Measurements from ENCODE around the gene CASP9. TPM values are rescaled to one million over a fixed set of nuclear protein-coding genes. Genes with fewer than 3 reads are reported as not detected.
"Not testable (repeated sequence)": the region's sequence is repeated elsewhere in the genome, so short reads cannot be mapped to it uniquely, and the experiment has no call there.

Gene CASP9
- total RNA-seq, 1 experiment from 2014 or later, result 8.0 TPM

DNA sequence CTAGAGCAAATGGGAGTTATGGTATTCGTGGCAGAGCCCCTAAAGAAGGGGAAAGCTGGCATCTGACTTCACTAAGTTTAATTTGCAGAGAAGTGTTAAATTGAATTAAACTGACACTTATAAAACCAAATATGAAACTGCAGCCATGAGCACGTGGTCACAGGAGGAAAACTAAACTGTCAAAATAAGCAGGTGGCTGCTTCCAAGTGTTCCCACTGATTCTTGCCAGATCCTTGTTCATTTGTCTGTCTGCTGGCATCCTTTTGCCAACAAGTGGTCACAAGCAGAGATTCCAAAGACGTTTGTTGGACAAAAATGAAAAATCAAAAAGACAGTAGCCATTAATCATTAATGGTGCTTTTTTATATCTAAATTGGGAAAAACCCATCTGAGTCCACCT is 54.7 kb downstream of the CASP9 start:
- no peak for DNase-seq (ENCODE audit: low spot score)

DNA sequence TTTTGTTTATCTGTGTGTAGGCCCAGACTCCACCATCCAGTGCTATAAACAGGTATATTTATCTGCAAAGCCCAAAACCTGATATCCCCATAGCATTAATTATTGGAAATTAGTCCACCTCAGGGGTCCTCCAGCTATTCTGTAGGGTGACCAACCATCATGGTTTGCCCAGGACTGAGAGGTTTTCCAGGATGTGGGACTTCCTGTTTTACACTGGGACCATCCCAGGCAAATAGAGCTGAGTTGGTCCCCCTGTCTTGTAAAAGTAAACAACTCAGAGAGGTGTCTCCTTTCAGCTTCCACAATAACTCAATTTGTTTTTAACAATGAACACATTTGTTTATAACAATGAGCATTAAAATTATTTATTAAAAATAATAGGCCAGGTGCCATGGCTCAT is 55.9 kb downstream of the CASP9 start:
- DNase-seq (ENCODE audit: low spot score), result no peak

DNA sequence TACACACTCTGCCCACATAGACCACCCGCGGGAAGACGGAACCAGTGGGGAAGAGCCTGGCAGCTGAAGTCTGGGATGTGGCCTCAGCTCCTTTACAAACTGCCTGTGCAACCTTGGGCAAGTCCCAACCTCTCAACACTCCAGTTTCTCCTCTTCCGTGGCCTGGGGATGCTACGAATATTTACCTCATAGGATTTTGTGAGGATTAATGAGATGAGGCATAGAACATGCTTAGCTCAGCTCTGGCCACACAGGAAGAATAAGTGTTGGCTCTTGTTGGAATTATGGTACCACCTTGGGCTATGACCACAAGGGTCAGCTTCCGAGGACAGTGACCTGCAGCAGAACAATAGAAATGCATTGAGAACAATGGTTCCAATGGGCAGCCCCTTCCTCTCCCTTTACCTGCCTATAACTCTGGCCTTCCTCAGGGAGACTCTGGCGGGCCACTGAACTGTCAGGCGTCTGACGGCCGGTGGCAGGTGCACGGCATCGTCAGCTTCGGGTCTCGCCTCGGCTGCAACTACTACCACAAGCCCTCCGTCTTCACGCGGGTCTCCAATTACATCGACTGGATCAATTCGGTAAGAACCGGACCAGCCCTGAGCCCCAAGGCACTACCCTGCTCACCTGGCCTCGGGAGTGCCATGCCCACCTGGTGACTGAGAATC is 56.9 kb downstream of the CASP9 start:
- DNase-seq (ENCODE audit: low spot score), result not testable (repeated sequence)

DNA sequence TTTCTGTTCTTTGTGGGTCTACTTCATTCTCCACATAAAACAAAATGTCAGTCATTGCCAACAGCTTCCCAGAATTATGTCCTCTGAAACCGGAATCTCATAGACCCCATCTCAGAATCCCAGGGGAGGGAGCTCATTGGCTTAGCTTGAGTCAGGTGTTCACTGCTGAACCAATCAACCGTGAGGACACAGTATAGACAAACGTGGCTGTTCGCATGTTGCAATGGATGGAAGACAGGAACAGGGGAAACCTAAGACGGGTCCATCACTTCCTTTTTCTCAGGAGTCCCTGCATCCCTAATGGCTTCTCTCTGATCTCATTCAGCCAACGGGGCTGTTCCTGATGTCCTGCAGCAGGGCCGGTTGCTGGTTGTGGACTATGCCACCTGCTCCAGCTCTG is 58.3 kb downstream of the CASP9 start:
- no peak for DNase-seq (ENCODE audit: low spot score)

DNA sequence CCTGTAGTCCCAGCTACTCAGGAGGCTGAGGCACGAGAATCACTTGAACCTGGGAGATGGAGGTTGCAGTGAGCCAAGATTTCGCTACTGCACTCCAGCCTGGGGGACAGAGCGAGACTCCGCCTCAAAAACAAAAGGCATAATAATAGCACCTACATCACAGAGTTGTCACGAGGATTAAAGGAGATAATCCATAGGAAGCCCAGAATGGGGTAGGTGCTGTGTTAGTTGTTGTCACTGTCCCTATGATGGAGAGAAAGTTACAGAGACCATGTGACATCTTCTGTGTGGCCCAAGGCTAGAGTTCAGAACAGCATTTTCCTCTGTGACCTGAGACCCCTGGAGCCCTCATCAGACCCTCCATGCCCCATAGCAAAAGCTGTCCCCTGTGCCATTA is 60.1 kb downstream of the CASP9 start:
- DNase-seq (ENCODE audit: low spot score), result not testable (repeated sequence)

DNA sequence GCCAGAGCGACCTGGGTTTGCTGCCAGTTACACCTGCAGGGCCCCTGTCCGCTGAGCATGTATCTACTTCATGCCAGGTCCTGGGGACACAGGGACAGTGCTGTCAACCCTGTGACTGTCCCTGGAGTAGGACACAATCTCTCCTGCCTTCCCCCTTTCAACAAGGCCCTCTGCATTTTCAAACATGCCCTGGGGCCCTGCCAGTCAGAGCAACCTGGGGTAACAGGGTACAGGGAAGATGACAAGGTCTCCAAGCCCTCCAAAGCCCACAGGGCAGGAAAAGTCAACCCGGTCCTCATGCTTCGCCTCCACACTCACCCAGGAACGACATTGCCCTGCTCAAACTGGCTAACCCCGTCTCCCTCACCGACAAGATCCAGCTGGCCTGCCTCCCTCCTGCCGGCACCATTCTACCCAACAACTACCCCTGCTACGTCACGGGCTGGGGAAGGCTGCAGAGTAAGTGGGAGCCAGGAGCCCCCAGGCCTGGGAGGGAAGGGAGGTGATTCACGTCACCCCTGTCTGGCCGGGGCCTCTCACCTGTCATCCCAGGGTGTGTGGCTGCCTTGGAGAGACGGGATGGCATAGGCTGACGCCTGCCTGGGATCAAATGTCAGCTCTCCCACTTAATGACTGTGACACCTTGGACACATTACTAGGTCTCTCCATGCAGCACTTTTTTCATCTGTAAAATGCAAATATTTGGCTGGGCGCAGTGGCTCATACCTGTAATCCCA is 60.8 kb downstream of the CASP9 start:
- not testable (repeated sequence) for DNase-seq (ENCODE audit: low spot score)

DNA sequence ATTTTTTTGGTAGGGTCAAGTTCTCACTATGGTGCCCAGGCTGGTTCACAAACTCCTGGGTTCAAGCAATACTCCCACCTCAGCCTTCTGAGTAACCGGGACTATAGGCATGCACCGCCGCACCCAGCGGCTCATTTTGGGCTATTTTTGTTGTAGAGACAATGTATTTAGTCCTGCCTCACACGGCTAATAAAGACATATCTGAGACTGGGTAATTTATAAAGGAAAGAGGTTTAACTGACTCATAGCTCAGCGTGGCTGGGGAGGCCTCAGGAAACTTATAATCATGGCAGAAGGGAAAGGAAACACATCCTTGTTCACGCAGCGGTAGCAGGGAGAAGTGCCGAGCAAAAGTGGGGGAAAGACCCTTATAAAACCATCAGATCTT is 63.3 kb downstream of the CASP9 start:
- peak; percentile 15 for DNase-seq (ENCODE audit: low spot score)

DNA sequence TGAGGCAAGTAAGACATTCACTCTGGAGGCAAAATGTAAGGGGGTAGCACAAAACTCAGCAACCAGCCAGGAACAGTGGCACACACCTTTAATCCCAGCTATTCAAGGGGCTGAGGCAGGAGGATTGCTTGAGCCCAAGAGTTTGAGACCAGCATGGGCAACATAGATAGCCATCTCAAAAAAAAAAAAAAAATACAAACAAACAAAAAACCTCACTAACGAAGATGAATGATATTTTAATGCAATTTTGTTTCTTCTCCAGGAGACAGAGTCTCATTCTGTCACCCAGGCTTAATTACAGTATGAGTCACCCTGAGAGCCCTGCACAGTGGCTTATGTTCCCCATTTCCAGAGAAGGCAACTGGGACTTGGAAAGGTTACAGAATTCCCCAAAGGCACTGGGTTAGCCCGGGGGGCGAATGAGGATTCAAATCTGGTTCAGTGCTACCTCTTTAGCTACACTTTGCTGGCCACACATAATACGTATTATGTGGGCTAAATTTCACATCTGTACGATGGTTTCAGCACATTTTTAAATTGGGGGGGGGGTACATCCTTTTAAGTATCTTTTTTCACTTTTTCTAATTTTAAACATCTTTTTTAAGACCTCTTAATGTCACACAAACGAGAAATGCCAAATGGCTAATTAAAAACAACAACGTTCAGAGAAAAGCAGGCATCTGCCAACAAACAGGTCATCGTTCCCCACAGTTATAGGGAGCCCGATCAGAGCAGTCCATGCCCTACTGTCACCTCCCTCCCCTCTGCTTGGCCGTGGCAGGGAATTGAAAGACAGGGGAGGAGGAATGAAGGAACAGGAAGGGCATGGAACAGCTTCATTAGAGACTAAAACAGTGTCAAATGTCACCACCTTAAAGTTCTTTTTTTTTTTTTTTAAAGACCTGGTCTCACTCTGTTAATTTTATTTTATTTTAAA is 64.0 kb downstream of the CASP9 start:
- peak; percentile 47 for DNase-seq (ENCODE audit: low spot score)

DNA sequence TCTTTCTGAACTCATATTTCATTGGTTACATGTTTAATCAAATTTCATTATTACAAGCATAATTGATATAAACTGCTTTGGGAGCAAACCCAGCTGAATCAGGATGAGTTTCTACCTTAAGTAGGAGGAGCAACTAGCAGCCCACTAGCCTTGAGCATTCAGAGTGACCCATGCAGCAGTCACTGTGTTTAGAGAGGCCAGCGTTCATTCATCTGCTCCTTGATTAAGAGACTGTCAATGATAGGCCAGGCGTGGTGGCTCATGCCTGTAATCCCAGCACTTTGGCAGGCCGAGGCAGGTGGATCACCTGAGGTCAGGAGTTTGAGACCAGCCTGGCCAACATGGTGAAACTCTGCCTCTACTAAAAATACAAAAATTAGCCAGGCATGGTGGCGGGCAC is 65.6 kb downstream of the CASP9 start:
- DNase-seq (ENCODE audit: low spot score), result not testable (repeated sequence)

DNA sequence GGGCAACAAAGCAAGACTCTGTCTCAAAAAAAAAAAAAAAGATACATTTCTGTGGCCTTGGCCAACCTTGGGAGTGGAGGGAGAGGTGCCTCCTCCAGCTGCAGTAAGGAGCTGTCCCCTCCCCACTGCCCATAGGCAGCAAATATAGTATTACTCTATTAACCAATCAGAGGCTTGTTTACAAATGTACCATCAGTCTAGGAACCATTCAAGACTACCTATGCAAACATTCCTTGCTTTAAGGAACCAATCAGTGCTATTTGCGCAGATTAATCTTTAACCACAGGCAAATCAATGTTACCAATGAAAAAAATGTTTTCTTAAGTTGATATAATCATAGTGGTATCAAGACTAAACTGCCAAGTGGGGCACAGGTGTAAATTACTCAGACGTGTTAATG is 66.4 kb downstream of the CASP9 start:
- no peak for DNase-seq (ENCODE audit: low spot score)

DNA sequence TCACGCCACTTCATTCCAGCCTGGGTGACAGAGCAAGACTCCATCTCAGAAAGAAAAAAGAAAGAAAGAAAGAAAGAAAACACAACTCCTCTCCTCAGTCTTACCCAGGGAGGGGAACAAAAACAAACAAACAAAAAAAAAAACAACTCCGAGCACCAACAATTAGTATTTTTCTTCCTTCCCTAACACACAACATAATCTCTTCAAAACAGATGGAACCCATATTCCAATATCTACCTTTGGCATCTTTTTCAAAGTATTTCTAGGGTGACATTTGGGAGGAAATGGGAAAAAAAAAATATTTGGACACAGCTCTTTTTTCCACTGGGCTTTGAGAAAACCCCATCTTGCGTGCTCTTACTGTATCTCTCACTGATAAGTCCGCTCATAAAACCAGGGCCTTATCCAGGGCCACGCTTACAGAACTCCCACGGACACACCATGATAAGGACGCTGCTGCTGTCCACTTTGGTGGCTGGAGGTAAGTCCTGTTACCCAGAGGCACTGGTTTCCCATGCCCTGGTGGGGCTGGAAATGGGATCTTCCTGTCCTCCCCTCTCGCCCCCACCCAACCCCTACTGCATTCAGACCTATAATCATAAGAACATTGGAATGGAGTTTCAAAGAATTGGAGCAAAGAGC is 67.6 kb downstream of the CASP9 start, which contains the start of gene CELA2A:
Gene CELA2A (plus strand): TSS at position 420 of the 642 bp plus-strand sequence. CDS start 22 bp downstream, at position 442.
- DNase-seq (ENCODE audit: low spot score), result no peak

DNA sequence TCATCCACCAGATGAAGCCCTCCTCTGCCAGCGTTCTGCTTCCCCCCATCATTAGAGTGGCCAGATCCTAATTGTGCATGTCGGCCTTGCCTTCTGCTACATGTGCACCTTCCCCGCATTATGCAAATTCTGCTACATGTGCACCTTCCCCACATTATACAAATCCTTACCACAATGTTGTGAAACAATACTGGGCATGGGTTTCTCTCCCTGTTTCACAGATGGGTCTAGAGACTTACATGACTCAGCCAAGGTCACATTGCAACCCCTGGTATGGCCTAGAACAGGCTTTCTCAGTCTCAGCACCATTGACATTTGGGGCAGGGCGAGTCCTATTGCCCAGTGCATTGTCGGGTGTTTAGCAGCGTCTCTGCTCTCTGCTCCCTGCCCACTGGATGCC is 68.5 kb downstream of the CASP9 start:
- no peak for DNase-seq (ENCODE audit: low spot score)

DNA sequence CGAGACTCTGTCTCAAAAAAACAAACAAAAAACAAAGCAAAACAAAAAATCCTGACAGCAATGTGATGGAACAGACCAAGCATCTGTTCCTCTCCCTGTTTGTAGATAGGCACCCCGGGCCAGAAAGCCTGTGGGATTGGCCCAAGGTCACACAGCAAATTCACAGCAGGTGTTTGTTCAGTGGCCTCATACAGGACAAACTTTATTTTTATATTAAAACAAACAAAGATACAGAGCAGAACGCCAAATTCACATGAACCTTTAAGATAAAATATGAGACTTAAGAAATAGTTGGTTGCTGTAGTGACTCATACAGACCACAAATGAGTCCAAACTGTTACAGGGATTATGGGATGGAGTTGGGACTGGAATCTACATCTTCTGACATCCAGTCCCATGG is 69.8 kb downstream of the CASP9 start:
- peak; percentile 64 for DNase-seq (ENCODE audit: low spot score)

DNA sequence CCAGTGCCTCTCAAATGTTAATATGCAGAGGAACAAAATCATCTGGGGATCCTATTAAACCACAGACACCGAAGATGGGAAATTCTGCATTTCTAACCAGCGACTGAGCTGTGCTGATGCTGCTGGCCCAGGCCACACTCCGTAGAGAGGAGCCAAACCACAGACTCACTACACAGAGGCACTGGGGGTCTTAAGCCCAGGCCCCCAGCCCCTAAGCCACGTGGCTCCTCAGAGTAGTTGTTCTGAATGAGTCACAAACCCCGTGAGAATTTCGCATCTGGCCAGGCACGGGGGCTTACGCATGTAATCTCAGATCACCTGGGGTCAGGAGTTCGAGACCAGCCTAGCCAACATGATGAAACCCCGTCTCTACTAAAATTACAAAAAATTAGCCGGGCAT is 70.3 kb downstream of the CASP9 start:
- no peak for DNase-seq (ENCODE audit: low spot score)

DNA sequence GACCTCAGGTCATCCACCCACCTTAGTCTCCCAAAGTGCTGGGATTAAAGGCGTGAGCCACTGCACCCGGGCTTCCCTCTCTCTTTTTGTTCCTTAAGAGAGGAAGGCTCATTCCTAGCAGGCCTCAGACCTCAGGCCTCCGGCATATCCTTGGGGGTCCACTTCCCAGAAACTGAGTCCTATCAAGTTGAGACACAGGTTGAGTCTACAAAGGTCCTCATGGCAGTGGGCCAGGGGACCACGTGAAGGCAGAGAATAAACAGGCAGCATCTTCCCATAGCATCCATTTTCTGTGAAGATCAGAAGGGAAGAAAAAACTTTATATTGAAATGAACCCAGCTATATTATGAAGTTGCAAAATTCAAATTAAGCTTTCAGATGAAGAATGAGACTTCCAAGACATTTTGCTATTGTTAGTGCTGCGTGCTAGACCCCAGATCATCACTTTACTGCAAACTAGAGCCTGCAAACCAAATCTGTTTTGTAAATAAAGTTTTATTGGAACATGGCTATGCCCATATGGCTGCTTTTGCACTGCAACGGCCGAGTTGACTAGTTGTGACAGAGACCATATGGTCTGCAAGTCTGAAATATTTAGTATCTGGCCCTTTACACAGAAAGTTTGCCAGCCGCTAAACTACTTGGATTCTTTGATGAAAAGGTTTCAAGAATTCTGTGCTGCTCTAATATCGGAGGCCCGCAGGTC is 71.0 kb downstream of the CASP9 start:
- no peak for DNase-seq (ENCODE audit: low spot score)

DNA sequence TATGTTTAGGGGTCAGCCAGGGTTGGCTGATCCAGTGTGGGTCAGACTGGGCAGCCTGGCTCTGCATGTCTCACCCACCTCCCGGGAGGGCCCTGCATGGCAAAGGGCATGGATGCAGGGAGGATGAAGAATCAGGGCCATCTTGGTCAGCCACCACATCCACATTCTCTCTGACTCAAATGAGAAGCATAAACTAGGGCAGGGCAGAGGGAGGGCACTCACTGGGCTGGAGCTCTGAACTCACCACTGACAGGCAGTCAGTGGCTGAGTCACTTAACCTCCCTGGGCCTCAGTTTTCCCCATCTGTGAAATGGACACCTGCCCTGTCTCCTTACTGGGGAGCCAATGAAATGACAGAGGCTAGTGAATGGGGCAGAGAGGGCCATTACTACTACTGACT is 71.8 kb downstream of the CASP9 start:
- no peak for DNase-seq (ENCODE audit: low spot score)

DNA sequence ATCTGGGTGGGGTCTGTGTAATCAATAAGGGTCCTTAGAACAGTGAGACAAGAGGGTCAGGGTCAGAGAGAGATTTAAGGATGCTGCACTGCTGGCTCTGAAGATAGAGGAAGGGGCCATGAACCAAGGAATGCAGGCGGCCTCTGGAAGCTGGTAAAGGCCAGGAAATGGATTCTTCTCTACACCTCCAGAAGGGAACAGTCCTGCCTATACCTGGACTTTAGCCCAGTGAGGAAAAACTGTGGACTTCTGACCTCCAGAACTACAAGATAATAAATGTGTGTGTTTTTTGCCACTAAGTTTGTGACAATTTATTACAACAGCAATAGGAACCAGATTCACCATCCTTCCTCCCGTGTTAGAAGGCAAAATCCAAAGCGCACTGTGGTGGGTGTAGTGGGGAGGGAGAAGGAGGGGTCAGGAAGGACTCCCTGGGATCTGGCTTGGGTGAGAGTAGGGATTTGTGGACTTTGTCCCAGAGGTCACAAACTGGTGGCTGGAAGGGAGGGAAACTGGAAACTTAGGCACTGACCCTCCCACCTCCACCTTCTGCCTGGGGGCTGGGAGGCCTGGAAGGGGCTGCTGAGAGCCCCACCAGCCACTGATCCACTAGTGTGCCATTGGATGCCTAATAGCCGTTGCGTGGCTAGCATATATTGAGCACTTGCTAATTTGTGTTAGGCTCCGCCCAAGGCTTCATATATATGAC is 72.8 kb downstream of the CASP9 start:
- DNase-seq (ENCODE audit: low spot score), result no peak

DNA sequence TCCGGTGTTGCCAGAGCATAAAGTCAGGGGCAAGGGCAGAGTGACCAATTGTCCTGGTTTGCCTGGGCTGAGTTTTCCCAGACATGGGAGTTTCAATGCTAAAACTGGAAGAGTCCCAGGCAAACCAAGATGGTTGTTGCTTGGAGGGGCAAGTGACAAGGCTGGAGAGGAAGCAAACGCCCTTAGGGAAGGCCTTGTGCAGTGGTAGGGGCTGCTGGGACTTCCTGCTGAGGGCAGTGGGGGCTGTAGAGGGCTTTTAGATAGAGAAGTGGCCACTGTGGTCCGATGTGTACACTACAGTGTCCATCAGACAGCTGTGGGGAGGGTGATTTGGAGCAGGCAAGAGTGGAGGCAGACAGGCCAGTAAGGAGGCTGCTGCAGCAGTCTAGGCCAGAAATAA is 74.4 kb downstream of the CASP9 start:
- no peak for DNase-seq (ENCODE audit: low spot score)

DNA sequence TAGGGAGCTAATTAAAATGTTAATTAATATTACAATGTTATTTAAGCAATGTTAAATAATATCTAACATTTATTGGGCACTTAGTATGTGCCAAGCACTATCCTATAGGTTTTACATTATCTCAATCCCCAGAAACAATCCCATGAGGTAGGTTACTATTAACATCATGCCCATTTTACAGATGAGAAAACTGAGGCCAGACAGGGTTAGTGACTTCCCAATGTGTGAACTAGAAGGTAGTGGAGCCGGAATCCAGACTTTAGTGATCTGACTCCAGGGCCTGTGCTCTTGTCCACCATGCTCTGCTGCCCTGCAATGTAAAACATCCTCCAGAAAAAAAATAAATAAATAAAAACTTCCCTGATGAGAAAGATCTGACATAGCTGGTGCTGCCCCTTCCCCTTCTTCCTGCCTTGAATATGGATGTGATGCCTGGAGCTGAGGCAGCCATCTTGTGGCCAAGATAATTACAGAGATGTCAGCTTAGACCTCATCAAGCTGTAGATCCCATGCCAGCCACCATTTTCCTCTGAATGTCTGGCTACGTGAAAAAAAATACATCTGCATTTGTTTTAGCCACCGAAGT is 75.0 kb downstream of the CASP9 start:
- no peak for DNase-seq (ENCODE audit: low spot score)

DNA sequence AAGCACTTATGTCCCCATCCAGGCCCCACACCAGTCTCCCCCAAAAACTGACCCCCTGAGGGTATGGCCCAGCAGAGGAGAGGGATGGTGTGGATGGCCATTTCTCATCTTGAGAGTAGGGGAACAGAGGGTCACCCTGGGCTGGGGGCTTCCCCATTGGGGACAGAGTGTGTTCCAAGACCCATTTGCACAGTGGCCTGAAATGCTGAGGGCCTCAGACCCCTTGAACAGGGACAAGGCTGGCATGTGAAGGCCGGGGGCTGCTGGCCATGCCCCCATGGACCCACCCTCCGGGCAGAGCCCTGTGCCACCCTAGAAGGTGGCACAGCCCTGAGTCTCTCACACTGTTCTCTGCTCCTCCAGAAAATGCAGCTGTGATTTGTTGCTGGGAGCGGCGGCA is 77.8 kb downstream of the CASP9 start:
- DNase-seq (ENCODE audit: low spot score), result no peak
